A549 (cell line): ENCODE data around the gene RAB3C.

Experiments
- BCL3 ChIP-seq: fragments of >200 bp; sonication (Bioruptor Twin); formaldehyde crosslinking; IDR thresholded peaks from 3 replicates; pipeline ENCODE4 v1.6.1; 2016
- BHLHE40 ChIP-seq: IDR thresholded peaks from 2 replicates; pipeline ENCODE4 v1.6.1; 2012; ENCODE audit warnings: low read depth, low read length, inconsistent platforms
- CEBPB ChIP-seq, 2 experiments: fragments of >200 bp in 1 of 2; sonication (Bioruptor Twin) in 1 of 2; formaldehyde crosslinking in 1 of 2; IDR thresholded peaks; 2 replicates each; pipeline ENCODE4 v1.6.1; 2012 to 2016
- CHD2 ChIP-seq: fragments of 150-350 bp; IDR thresholded peaks from 2 replicates; pipeline ENCODE4 v1.6.1; 2014; ENCODE audit warnings: low read length; ENCODE audit not compliant: partially characterized antibody
- MAZ ChIP-seq: fragments of 150-350 bp; IDR thresholded peaks from 2 replicates; pipeline ENCODE4 v1.6.1; 2014; ENCODE audit warnings: antibody characterized with exemption, low read depth, low read length, borderline replicate concordance
- NFE2L2 ChIP-seq: fragments of 150-350 bp; conservative IDR thresholded peaks from 2 replicates; pipeline ENCODE4 v1.6.1; 2014; ENCODE audit warnings: low read length
- POLR2A ChIP-seq: IDR thresholded peaks from 2 replicates; pipeline ENCODE4 v1.6.1; 2012; ENCODE audit warnings: mild to moderate bottlenecking, low read length
- SREBF2 ChIP-seq: fragments of 450-650 bp; IDR thresholded peaks from 2 replicates; pipeline ENCODE4 v1.6.1; 2014; ENCODE audit warnings: mild to moderate bottlenecking, moderate library complexity
- TFCP2L1 ChIP-seq: fragments of 250-450 bp; sonication (Bioruptor Pico); IDR thresholded peaks from 2 replicates; pipeline ENCODE4 v1.5.0; 2021; ENCODE audit warnings: mild to moderate bottlenecking
- TF ChIP-seq, protein P1 (sequence below): fragments of 150-350 bp; IDR thresholded peaks from 2 replicates; pipeline ENCODE4 v1.6.1; 2014; ENCODE audit warnings: low read depth, mild to moderate bottlenecking, low read length
- TF ChIP-seq, protein P2 (sequence below): fragments of >200 bp; sonication (Bioruptor Twin); formaldehyde crosslinking; IDR thresholded peaks from 3 replicates; pipeline ENCODE4 v1.5.1; 2016
- TF ChIP-seq, protein P3 (sequence below): IDR thresholded peaks from 2 replicates; pipeline ENCODE4 v1.6.1; 2012
- TF ChIP-seq, protein P4 (sequence below): fragments of 250-450 bp; sonication (Bioruptor Pico); IDR thresholded peaks from 2 replicates; pipeline ENCODE4 v1.5.0; 2021; ENCODE audit warnings: mild to moderate bottlenecking, moderate library complexity, borderline replicate concordance
- TF ChIP-seq, protein P5 (sequence below): fragments of 450-650 bp; IDR thresholded peaks from 2 replicates; pipeline ENCODE4 v1.6.1; 2014; ENCODE audit warnings: antibody characterized with exemption

- TF ChIP-seq, protein P1, sequence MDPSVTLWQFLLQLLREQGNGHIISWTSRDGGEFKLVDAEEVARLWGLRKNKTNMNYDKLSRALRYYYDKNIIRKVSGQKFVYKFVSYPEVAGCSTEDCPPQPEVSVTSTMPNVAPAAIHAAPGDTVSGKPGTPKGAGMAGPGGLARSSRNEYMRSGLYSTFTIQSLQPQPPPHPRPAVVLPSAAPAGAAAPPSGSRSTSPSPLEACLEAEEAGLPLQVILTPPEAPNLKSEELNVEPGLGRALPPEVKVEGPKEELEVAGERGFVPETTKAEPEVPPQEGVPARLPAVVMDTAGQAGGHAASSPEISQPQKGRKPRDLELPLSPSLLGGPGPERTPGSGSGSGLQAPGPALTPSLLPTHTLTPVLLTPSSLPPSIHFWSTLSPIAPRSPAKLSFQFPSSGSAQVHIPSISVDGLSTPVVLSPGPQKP, result no peak
- TF ChIP-seq, protein P2, sequence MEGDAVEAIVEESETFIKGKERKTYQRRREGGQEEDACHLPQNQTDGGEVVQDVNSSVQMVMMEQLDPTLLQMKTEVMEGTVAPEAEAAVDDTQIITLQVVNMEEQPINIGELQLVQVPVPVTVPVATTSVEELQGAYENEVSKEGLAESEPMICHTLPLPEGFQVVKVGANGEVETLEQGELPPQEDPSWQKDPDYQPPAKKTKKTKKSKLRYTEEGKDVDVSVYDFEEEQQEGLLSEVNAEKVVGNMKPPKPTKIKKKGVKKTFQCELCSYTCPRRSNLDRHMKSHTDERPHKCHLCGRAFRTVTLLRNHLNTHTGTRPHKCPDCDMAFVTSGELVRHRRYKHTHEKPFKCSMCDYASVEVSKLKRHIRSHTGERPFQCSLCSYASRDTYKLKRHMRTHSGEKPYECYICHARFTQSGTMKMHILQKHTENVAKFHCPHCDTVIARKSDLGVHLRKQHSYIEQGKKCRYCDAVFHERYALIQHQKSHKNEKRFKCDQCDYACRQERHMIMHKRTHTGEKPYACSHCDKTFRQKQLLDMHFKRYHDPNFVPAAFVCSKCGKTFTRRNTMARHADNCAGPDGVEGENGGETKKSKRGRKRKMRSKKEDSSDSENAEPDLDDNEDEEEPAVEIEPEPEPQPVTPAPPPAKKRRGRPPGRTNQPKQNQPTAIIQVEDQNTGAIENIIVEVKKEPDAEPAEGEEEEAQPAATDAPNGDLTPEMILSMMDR, result no peak
- TF ChIP-seq BHLHE40, result no peak
- no peak for TF ChIP-seq CHD2
- no peak for TF ChIP-seq MAZ
- no peak for TF ChIP-seq CEBPB (IDR thresholded peaks at IDR 0.05)
- no peak for TF ChIP-seq POLR2A
- TF ChIP-seq, protein P3, sequence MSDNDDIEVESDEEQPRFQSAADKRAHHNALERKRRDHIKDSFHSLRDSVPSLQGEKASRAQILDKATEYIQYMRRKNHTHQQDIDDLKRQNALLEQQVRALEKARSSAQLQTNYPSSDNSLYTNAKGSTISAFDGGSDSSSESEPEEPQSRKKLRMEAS, result no peak
- TF ChIP-seq, protein P4, sequence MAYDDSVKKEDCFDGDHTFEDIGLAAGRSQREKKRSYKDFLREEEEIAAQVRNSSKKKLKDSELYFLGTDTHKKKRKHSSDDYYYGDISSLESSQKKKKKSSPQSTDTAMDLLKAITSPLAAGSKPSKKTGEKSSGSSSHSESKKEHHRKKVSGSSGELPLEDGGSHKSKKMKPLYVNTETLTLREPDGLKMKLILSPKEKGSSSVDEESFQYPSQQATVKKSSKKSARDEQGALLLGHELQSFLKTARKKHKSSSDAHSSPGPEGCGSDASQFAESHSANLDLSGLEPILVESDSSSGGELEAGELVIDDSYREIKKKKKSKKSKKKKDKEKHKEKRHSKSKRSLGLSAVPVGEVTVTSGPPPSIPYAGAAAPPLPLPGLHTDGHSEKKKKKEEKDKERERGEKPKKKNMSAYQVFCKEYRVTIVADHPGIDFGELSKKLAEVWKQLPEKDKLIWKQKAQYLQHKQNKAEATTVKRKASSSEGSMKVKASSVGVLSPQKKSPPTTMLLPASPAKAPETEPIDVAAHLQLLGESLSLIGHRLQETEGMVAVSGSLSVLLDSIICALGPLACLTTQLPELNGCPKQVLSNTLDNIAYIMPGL (CRISPR knock-in tag), result no peak
- no peak for TF ChIP-seq BCL3
- TF ChIP-seq, protein P5, sequence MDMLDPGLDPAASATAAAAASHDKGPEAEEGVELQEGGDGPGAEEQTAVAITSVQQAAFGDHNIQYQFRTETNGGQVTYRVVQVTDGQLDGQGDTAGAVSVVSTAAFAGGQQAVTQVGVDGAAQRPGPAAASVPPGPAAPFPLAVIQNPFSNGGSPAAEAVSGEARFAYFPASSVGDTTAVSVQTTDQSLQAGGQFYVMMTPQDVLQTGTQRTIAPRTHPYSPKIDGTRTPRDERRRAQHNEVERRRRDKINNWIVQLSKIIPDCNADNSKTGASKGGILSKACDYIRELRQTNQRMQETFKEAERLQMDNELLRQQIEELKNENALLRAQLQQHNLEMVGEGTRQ, result no peak
- no peak for TF ChIP-seq TFCP2L1 (CRISPR knock-in tag)
- TF ChIP-seq NFE2L2, result no peak
- no peak for TF ChIP-seq SREBF2
Observed at GRCh38 chr5:58746321-58746720, 163.4 kb downstream of the RAB3C start.
